ENCODE measurements around the gene SCYGR8.
A peak's percentile ranks its signal among the peaks of the same experiment; 100 is the strongest.
"Not testable (repeated sequence)": the region's sequence is repeated elsewhere in the genome, so short reads cannot be mapped to it uniquely, and the experiment has no call there.

Gene SCYGR8, protein sequence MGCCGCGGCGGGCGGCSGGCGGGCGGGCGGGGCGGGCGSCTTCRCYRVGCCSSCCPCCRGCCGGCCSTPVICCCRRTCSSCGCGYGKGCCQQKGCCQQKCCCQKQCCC

DNA sequence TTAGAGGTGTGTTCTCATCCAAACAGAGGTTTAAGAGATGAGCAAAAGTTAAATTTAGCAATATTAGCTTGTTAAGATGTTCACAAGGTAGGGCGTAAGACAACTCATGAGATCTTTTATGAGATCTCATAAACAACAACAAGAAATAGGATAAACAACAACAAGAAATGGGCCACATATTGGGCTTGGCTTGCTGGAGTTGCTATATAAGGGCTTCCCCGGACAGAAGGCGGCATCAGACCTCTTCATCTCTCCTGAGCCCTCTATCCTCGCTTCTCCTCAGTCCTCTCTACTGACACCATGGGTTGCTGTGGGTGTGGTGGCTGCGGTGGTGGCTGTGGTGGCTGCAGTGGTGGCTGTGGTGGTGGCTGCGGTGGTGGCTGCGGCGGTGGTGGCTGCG lies at the start of gene SCYGR8:
SCYGR8 (plus strand) TSS at position 301 of the 400 bp plus-strand sequence; CDS start at position 301, 0 bp downstream.
- DNase-seq: no peak

DNA sequence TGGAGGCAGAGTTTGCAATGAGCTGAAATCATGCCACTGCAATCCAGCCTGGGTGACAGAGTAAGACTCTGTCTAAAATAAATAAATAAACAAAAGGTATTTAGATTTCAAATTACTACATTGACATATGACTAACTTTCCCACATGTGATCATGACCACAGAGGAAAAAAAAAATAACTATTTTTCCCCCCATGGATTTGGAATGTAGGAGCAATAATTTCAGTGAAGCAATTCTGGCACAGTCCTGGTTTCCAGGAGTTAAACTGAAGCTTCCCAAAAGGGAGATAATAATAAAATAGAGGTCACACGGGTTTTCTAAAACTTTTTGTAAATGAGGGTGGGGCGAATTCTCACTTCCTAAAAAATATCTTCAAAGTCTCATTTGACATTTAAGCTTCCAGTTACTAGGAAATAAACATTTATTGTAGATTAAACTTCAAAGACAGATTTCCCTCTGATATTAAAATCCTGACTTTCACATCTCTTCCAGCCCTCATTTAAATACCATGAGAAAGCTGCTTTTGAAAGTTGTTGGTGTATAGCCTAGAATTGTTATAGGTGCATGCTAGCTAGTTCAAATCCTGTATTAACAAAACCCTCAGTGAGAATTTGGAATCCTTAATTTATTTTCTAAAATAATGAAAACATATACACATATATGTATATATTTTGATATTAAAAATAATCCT lies 48.6 kb upstream of the SCYGR8 start:
- DNase-seq: no peak

DNA sequence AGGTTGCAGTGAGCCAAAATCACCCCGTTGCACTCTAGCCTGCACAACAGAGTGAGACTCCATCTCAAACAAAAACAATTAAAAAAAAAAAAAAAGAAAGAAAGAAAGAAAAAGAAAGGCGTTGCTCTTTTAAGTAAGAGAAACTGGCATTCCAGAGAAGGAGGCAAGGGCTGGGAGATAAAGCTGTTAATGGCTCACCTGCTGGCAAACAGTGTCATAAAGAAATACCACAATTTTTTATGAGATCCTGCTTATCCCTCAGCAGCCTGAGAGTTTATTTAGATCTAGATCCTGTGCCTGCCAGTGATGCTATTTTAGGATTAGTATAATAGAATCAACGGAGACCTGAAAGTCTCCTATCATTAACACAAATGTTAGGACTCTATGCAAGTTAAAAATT lies 44.1 kb upstream of the SCYGR8 start:
- no peak for DNase-seq

DNA sequence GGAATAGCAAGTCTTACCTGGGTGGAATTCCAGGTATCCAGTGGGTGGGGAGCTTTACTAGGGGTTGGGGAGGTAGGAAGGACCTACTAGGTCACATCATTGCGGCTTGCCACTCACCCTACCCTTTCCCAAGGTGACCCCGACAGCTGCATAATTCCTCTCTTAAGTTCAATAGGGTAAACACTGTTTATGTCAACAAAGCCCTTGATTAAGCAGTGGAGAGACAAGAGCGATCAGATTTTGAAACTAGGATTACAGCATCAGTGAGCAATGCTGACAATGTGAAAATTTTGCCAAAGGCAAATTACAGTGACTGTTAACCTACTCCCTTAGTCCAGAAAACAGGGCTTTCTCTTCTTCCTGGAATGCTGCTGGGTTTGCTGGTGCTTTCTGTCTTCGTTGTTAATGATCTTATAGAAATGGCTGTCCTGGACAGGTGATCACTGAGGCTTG lies 42.4 kb upstream of the SCYGR8 start:
- no peak for DNase-seq

DNA sequence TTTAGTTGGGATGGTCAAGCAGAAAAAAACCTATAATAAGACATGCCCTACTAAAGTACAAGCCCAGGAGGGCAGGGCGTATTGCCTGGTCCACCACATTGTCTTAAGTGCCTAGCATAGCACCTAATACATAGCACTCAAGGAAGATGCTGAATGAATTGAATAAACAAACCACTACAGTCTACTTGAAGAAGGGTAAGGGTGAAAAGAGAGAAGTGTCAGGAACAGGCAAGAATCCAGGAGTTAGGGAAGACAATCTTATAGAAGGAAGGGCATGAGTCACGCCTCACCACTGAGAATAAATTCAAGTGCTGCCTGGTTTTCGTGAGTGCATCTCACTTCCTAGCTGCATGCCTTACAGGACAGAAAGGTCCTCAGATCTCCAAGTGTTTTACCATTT lies 41.7 kb upstream of the SCYGR8 start:
- no peak for DNase-seq

DNA sequence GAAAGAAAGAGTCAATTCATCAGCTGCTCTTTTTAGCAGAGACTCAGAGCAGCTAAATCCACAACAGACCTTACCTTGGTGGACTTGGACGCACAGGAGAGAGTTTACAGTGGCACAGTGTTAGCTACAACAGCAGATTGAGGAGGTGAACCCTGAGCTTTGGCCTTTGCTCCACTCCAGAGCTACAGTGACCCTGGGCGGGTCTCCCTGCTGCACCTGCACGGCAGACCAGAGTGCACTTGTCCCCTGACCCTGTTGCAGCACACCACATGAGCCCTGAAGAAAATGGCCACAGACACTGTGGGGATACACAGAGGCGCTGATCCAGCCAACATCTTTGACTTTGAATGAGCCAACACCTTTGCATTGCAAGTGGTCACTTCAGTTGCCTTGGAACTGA lies 38.8 kb upstream of the SCYGR8 start:
- DNase-seq: no peak

DNA sequence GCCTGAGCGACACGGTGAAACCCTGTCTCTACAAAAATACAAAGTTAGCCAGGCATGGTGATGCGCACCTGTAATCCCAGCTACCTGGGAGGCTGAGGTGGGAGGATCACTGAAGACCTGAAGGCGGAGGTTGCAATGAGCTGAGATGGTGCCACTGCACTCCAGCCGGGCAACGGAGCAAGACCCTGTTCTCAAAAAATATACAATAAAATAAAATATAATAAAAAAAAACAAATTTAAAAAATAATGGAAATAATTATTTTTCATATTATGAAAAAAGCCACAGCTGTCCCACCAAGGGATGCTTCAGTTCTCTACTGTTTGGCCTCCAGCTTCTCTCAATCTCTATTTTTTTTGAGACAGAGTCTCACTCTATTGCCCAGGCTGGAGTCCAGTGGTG lies 38.3 kb upstream of the SCYGR8 start:
- no peak for DNase-seq

DNA sequence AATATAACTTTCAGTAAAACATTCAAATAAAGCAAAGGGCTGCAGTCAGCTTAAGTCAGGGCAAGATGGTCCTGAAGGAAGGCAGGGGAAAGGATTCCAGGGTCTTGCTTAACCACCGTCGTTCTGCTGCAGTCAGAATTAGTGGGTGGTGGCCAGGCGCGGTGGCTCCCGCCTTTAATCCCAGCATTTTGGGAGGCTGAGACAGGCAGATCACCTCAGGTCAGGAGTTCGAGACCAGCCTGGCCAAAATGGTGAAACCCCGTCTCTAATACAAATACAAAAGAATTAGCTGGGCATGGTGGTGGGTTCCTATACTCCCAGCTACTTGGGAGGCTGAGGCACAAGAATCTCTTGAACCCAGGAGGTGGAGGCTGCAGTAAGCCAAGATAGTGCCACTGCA lies 34.7 kb upstream of the SCYGR8 start:
- no peak for DNase-seq

DNA sequence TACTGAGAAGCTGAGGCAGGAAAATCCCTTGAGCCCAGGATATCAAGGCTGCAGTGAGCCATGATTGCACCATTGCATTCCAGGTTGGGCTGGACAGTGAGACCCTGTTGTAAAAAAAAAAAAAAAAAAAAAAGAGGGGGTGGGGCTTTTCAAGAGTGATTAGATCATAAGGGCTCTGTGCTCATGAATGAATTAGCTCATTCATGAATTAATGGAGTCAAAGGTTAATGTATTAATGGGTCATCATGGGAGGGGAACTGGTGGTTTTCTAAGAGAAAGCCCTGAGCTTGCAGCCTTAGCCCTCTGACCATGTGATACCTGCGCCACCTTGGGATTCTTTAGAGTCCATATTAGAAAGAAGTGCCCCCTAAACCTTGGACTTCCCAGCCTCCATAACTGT lies 32.4 kb upstream of the SCYGR8 start:
- no peak for DNase-seq

DNA sequence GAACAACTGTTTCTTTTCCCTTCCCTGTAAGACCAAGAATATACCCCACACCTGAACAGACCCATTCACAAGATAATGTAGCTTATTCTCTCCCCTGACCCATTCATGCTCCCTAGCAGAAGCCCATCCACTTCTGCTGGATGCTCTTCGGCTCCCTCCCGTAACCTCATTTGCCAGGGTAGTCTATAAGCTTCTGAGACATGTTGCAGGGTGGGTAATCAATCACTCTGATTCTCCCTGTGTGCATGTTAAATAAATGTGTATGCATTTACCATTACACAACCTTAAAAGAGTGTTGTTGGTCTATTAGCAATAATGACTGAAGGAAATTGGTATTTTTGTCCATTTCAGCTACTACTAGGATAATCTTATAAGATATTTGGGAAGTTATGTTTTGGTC lies 29.2 kb upstream of the SCYGR8 start:
- no peak for DNase-seq

DNA sequence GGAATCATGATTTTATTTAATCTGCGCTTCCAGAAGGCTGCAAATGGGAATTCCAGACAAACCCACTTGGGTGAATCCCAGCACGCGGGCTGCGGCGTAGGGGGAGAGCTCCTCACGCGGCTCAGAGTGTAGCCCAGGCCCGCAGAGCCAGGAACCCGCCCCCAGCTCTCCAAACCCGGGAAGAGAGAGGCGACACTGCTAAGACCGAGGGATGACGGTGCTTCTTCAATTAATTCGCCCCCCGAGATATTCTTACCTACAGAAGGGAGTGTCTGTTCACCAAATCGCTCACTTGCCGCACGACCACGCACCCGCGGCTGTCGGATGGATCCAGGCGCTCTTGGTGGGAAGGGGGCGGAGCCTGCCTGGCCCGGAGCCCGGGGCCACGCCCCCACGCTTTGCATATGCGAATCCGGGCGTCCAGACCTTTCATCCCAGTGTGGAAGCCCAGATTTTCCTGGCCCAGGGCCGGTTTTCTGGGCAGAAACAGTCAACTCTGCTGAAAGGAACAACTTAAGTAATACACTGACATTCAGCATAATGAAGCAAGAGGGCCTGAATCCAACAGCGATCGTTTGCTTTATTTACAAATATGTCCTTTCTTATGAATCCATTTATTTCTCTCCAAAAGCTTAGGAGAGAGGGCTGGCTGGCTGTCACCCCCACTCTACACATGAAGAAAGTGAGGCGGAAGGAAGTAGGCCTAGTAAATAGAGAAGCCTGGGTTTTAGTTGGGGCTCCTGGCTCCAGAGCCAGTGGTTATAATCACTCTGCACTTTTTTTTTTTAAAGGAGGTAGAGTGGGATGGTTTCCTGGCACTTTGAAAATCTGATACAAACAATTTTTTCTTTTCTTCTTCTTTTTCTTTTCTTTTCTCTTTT lies 27.8 kb upstream of the SCYGR8 start, which contains the start of gene SLC19A3:
SLC19A3 (minus strand) TSS at position 342 of the 881 bp plus-strand sequence. CDS start 15,710 bp downstream, outside the sequence.
- peak; percentile 1 for DNase-seq

DNA sequence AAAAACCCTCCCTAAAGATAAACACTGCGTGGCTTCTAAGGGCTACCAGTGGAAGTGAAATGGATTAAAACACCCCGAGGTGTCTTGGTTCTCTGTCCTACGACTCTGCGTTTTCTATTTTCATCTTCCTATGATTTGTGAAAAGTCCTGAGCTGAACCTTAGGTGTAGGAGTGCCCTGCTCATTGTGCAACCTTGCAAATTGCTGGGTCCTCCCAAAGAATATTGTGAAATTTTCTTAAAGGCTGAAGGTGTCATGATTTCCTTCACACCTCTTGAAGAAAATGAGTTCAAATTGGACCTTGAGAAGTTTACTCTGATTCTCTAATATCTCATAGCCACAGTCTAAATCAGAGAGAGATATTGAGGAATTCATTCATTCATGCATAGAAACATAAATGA lies 26.1 kb upstream of the SCYGR8 start:
- DNase-seq: no peak

DNA sequence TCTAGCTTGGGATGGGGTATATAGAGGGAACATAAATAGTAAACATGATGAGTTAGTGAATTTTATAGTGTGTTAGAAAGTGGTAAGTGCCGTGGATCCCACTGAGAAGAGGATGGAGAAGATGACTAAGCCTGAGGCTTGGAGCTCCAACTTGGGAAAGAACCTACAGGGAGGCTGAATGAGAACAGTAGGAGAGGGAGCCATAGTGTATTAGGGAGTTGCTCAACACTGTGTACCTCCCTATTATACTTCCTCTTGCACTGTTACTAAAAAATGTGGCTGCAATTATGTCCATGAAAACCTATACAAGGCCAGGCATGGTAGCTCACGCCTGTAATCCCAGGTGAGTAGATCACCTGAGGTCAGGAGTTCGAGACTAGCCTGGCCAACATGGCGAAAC lies 25.0 kb upstream of the SCYGR8 start:
- DNase-seq: no peak

DNA sequence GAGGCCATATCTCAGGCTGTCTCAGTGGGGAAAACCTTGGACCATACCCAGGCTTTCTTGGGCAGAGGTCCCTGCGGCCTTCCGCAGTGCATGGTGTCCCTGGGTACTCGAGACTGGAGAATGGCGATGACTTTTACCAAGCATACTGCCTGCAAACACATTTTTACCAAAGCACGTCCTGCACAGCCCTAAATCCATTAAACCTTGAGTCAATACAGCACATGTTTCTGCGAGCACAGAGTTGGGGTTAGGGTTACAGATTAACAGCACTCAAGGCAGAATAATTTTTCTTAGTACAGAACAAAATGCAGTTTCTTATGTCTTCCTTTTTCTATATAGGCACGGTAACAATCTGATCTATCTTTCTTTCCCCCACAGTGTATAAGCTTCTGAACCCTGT lies 22.9 kb upstream of the SCYGR8 start:
- not testable (repeated sequence) for DNase-seq

DNA sequence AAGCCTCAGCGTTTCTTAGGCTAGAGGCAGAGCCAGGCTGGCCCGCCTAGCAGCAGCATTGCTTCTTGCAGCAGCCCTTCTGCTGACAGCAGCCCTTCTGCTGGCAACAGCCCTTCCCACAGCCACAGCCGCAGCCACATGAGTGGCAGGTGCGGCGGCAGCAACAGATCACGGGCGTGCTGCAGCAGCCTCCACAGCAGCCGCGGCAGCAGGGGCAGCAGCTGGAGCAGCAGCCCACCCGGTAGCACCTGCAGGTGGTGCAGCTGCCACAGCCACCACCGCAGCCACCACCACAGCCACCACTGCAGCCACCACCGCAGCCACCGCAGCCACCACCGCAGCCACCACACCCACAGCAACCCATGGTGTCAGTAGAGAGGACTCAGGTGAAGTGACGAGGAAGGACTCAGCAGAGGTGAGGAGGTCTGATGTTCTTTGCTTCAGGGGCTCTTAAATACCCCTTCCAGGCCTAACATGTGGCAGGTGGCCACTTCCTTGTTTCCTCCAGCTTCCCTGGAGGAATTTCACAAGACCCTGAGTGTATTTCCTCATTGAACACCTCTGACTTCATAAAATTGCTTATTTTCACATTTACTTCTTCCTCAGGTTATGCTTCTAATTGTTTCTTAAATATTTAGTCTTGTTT lies 21.2 kb upstream of the SCYGR8 start, which contains the start of gene SCYGR6:
SCYGR6 (minus strand) TSS at position 364 of the 646 bp plus-strand sequence; CDS start at position 364, 0 bp downstream.
- no peak for DNase-seq

DNA sequence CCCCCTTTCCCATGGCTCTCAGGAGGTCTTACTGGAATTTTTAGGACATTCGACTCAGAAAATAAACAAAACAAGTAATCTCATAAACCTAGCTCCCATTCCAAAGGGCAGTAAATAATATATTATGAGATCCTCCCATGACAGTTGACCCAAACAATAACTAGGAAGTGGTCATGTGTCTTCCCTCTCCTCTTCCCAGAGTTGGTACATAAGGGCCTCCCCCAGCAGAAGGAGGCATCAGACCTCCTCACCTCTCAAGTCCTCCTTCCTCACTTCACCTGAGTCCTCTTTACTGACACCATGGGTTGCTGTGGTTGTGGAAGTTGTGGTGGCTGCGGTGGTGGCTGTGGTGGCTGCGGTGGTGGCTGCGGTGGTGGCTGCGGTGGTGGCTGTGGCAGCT lies 17.7 kb upstream of the SCYGR8 start, which contains the start of gene SCYGR7:
SCYGR7 (plus strand) TSS at position 301 of the 400 bp plus-strand sequence; CDS start at position 301, 0 bp downstream.
- no peak for DNase-seq

DNA sequence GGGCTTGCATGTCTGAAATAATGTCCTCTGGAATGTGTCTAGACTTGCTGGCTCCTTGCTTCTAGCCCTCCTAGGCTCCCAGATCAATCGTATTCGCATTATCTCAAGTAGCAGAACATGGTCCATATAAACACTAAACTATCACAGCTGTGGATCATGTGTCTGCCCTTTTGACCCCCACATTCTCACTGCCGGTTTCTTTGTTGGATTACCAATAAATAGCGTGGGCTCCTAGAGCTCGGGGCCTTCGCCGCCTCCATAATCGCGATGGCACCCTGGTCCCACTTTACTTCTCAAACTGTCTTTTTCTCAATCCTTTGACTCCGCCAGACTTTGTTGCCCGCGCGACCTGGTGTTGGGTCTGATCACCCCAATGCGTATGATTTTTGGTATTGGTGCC lies 6.3 kb upstream of the SCYGR8 start:
- DNase-seq: no peak

DNA sequence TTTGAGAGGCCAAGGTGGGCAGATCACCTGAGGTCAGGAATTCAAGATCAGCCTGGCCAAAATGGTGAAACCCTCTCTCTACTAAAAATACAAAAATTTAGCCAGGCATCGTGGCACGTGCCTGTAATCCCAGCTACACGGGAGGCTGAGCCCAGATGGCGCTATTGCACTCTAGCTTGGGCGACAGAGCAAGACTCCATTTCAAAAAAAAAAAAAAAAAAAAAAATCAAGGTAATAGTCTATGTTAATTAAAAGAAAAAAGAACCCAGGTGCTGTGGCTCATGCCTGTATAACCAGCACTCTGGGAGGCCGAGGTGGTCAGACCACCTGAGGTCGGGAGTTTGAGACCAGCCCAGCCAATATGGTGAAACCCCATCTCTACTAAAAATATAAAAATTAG lies 5.0 kb upstream of the SCYGR8 start:
- DNase-seq: not testable (repeated sequence)

DNA sequence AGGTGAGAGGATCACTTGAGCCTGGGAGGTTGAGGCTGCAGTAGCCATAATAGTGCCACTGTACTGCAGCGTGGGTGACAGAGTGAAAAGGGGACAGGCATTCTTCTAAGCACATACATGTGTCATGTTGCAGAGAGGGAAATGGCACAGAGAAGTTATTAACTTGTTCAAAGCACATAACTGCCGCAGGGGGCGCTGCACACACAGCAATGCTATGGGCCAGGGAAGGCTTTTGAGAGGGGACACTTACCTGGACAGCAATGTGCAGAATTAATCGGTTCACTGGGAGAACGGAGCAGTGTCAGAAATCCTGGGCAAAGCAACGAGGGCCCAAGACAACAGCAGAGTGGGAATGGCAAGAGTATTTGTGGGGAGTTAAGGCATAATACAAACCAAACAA lies 2.4 kb downstream of the SCYGR8 start:
- no peak for DNase-seq

DNA sequence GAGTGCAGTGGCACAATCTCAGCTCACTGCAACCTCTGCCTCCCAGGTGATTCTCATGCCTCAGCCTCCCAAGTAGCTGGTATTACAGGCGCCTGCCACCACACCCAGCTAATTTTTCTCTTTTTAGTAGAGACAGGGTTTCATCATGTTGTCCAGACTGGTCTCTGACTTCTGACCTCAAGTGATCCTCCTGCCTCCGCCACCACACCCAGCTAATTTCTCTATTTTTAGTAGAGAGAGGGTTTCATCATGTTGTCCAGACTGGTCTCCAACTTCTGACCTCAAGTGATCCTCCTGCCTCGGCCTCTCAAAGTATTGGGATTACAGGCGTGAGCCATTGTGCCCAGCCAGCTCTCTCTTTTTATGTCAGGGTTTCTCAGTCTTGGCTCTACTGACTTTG lies 10.6 kb downstream of the SCYGR8 start:
- not testable (repeated sequence) for DNase-seq

DNA sequence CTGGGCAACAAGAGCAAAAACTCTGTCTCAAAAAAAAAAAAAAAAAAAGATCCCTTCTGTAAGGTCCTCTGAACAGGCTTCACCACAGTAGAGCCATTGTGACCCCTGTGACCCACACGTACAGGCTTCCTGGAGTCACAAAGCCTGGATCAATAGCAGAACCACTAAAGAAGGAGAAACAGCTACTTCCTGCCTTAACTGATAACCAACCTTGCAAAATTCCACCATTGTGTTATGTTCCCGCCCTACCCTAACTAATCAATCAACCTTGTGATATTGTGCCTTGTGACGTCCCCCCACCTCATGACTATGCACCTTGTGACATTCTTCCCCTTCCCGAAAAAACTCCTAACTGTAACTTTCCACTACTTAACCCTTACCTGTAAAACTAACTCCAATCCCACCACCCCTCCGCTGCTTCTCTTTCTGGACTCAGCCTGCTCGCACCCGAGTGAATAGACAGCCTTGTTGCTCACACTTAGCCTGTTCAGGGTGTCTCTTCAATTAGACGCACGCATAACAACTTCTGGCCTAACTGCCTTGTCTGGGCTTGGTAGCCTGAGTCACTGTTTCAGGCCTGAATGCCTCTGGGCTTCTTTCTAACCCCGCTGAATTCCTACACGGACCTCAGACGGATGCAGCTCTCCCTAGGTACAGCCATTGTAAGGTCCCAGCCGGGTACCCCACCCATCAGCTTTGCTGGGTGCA lies 13.9 kb downstream of the SCYGR8 start:
- DNase-seq: no peak

DNA sequence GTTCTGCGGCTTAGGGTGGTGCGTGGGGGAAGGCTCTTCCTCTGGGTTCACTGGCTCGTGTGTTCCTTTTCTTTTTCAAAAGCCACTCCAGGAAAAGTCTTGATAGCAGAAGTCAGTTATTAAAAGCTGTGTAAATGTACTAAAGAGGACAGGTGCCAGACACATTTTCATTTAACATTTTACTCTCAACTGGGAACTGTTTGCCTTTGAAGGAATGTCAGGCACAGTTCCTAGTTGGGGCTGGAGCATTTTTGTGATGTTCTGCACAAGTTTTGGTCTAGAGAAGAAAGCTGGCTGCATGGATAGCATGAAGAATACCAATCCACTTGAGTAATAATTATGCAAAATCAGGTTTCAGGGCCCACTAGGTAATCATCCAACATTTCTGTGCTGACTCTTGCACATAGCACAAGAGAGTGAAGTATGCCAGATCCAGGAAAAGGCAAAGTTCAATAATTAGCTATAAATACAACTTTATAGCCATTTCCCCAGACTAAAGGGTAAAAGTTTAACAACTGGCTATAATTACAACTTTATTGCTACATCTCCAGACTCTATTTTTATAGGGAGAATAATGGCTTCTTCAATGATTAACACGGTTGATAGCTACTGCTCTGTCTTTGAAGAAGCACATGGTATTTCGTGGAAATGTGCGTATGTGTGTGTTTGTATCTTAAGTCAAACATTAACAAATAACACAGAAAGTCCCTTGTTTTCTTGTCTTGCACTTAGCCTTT lies 16.2 kb downstream of the SCYGR8 start:
- no peak for DNase-seq
